Measurements from ENCODE around the gene TSHZ2. TPM values are rescaled to one million over a fixed set of nuclear protein-coding genes. Genes with fewer than 3 reads are reported as not detected.

Gene TSHZ2
- total and polyA plus RNA-seq, 2 donors (not counting 3 experiments of a cell fraction or from before 2014, with no cell fraction given): not detected

DNA sequence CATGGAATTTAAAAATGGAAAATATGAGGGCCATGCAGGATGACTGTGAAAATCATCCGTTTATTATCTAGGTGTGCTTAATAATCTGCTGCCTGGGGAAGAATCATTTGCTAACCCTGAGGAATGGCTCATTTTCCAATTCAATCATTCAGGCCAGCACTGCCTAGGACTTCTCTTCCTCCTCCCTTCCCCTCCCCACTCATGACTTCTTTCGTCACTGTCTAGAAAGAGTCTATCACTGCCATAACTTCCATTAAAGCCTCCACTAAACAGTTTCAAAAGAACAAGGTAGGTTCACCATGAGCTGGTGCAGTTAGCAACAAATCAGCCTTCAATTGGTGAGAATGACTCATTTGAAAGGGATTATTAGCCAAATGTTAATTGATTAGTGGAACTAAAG, 43.9 kb downstream of the TSHZ2 start:
- Histone ChIP-seq H3K79me2 (ENCODE audit: control insufficient read depth, insufficient read depth, low read length) (no peaks in the 10 kb centered on the region), H3K9ac (replicated peaks; ENCODE audit: extremely low read depth, insufficient read depth, low read length) (no peak overlapping the region), H3K4me3 (replicated peaks in 1 of 3; ENCODE audit: insufficient read depth in 1 of 3, low read depth in 1 of 3, low read length in 3 of 3) (no peak overlapping the region), H3K9me1 (replicated peaks; ENCODE audit: control insufficient read depth, extremely low read depth, insufficient read depth, low read length) (no peaks in the 10 kb centered on the region), H3K4me2 (ENCODE audit: insufficient read depth, low read length) (no peak overlapping the region), H2AFZ (ENCODE audit: low read depth, low read length) (no peak overlapping the region), H3K27ac (ENCODE audit: insufficient read depth, low read depth, low read length) (no peak overlapping the region), H3K27me3 (ENCODE audit: control insufficient read depth in 2 of 2, insufficient read depth in 2 of 2, low read length in 2 of 2) (no peaks in the 10 kb centered on the region), H4K20me1 (replicated peaks; ENCODE audit: control insufficient read depth, extremely low read depth, insufficient read depth, low read length) (no peaks in the 10 kb centered on the region), H3K4me1 (ENCODE audit: control insufficient read depth, extremely low read depth, insufficient read depth, low read length) (no peaks in the 10 kb centered on the region), H3K9me3 (replicated peaks; ENCODE audit: control insufficient read depth, insufficient read depth, low read length) (no peaks in the 10 kb centered on the region), H3K36me3 (ENCODE audit: control insufficient read depth in 2 of 2, extremely low read depth in 1 of 2, insufficient read depth in 2 of 2, low read length in 2 of 2) (no peaks in the 10 kb centered on the region)
- no TSS peak for BruUV-seq (replicated peaks)
- no peak for TF ChIP-seq FOS (IDR thresholded peaks at IDR 0.05; ENCODE audit: borderline replicate concordance, insufficient read depth, low read length)
- TF ChIP-seq POLR2A (IDR thresholded peaks at IDR 0.05; ENCODE audit: low read depth, low read length): no peak
- TF ChIP-seq MYC (IDR thresholded peaks at IDR 0.05; ENCODE audit: low read depth, low read length): no peak
- no peak for TF ChIP-seq MAX (IDR thresholded peaks at IDR 0.05; ENCODE audit: insufficient read depth, insufficient read length)
- TF ChIP-seq JUN (IDR thresholded peaks at IDR 0.05; ENCODE audit: borderline replicate concordance, insufficient read depth, insufficient read length, low read depth): no peak
- no peak for TF ChIP-seq POLR2AphosphoS5 (IDR thresholded peaks at IDR 0.05; ENCODE audit: insufficient read depth, low read depth, low read length)
- TF ChIP-seq GATA2 (IDR thresholded peaks at IDR 0.05; ENCODE audit: insufficient read depth, insufficient read length, low read depth, low read length): no peak
- TF ChIP-seq EZH2 (IDR thresholded peaks at IDR 0.05; ENCODE audit: borderline replicate concordance, low read depth, low read length, severe bottlenecking): no peak
- TF ChIP-seq CTCF (IDR thresholded peaks at IDR 0.05; ENCODE audit: extremely low read depth in 1 of 2, insufficient read depth in 1 of 2, low read depth in 1 of 2, low read length in 2 of 2): no peak
- ChIA-PET CTCF (no interaction called here), POLR2A (no interaction called here)
- intact Hi-C loops (cut with micrococcal nuclease) (no loop called here), dilution Hi-C loops (cut with MboI; ENCODE audit: extremely low pct_ligation_motif_present, low sequenced_read_pairs) (no loop called here)
- no peak for DNase-seq (ENCODE audit: low read depth, low spot score)
- FAIRE-seq: no peak
